Measurements from ENCODE around the gene TMEM179.

TMEM179 gene

DNA sequence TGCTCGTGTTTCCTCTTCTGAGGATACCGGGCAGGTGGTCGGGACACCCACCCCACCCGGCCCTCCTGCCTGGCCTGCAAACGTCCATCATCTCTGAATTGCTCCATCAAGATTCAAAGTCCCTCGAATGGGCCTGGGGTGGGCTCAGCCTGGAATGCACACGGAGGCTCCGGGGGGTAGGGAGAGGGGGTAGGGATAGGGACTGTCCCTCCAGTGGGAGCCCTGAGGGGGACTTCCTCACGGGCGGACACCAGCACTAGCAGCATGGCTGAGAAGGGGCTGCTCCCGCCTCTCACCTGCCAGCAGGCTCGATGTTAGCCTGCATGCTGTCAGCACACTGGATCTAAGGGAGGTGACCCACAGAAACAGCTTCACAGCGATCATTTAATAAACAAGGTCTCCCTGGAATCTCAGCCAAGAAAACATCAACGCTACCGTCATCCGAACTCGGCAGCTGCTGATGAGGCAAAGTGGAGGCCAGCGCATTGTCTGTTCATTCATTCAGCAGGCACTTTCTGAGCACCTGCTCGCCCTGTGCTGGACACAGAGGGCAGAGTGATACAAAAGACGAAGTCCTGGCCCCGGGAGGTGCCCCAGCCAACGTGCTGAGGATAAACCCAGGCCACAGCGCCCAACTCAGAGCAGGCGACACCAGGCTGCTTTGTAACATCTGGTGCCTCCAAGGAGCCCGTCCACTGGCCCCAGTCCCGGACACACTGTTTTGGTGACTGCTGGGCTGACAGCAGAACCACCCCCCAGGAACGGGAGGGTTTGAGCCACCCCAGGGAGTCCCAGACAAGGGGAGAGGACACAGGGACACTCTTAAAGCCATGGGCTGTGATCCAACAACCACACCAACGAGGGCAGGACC is 6.3 kb downstream of the TMEM179 start:
- Histone ChIP-seq H2AFZ (ENCODE audit: low read length, unreplicated experiment) (no peak overlapping the region), H3K79me2 (ENCODE audit: control insufficient read depth, insufficient read depth, low read length, unreplicated experiment) (no peaks in the 10 kb centered on the region), H3K36me3 (ENCODE audit: insufficient read depth, low read length) (no peaks in the 10 kb centered on the region), H3K27ac (ENCODE audit: low read depth, low read length) (no peak overlapping the region), H3K4me3 (ENCODE audit: low read depth, low read length) (no peak overlapping the region), H3K27me3 (ENCODE audit: insufficient read depth, low read length) (peaks cover 7% of the 10 kb centered on the region), H3K4me1 (ENCODE audit: control insufficient read depth, insufficient read depth, low read length, unreplicated experiment) (no peaks in the 10 kb centered on the region)

DNA sequence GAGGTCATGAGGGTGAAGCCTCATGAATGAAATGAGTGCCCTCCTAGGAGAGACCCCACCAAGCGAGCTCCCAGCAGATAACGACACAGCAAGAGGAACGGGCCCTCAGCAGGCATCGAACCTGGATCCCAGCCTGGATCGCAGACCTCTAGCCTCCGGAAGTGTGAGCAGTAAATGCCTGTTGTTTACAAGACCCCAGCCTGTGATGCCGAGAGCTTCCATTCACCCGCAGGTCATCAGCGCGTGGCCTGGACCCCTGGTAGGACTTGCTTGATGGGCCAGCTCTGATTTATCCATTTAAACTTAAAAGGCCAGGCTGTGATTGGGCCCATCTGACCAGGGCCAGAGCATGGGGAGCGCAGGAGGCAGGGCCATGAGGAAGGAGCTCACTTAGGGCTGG is 7.0 kb downstream of the TMEM179 start:
- H3K4me1 ChIP-seq (ENCODE audit: control insufficient read depth, insufficient read depth, low read length, unreplicated experiment) = no peaks in the 10 kb centered on the region
- H3K27me3 ChIP-seq (ENCODE audit: insufficient read depth, low read length) = peaks cover 7% of the 10 kb centered on the region
- H3K36me3 ChIP-seq (ENCODE audit: insufficient read depth, low read length) = no peaks in the 10 kb centered on the region
- no peak overlapping the region for H2AFZ ChIP-seq (ENCODE audit: low read length, unreplicated experiment)
- H3K79me2 ChIP-seq (ENCODE audit: control insufficient read depth, insufficient read depth, low read length, unreplicated experiment) = no peaks in the 10 kb centered on the region
- H3K4me3 ChIP-seq (ENCODE audit: low read depth, low read length) = no peak overlapping the region
- H3K27ac ChIP-seq (ENCODE audit: low read depth, low read length) = no peak overlapping the region

DNA sequence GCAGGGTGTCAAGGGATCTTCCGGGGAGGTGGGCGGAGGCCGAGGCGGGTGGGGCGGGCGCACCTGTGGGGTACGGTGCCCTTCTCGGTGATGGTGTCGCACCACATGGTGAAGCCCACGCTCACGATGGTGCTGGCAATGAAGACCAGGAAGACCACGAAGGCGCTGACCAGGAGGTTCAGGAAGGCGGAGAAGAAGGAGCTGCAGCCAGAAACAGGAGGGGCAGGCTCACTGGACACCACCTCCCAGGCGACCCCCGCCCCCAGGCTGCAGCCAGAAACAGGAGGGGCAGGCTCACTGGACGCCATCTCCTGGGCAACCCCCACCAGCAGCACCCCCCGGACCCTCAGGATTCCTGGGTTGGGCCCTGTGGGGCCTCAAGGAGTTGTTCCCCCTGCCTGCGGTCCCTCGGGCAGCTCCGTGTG is 7.6 kb downstream of the TMEM179 start:
- no peak overlapping the region for H2AFZ ChIP-seq (ENCODE audit: low read length, unreplicated experiment)
- H3K36me3 ChIP-seq (ENCODE audit: insufficient read depth, low read length) = no peaks in the 10 kb centered on the region
- H3K4me1 ChIP-seq (ENCODE audit: control insufficient read depth, insufficient read depth, low read length, unreplicated experiment) = no peaks in the 10 kb centered on the region
- peaks cover 7% of the 10 kb centered on the region for H3K27me3 ChIP-seq (ENCODE audit: insufficient read depth, low read length)
- H3K27ac ChIP-seq (ENCODE audit: low read depth, low read length) = no peak overlapping the region
- no peaks in the 10 kb centered on the region for H3K79me2 ChIP-seq (ENCODE audit: control insufficient read depth, insufficient read depth, low read length, unreplicated experiment)
- H3K4me3 ChIP-seq (ENCODE audit: low read depth, low read length) = no peak overlapping the region

DNA sequence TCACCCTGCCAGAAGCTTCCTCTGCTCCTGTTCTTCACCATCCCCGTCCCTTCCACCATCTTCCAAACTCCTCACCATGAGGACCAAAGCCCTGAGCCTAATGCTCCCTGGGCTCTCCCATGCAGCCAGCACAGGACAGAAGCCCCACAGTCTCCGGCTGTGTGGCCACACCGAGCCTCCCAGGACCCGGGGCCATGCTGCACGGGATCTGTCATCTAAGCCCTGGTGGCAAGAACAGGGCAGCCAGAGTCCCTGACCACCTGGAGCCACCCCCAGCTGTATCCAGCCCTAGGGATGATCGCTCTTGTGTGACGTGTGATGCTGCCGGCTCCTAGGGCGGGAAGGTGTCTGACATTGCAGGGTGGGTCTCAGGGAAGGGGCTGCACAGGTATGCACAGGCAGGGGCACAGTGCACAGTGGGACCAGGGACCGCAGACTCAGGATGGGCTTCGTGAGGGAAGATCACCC is 8.1 kb downstream of the TMEM179 start:
- Histone ChIP-seq H3K79me2 (ENCODE audit: control insufficient read depth, insufficient read depth, low read length, unreplicated experiment) (no peaks in the 10 kb centered on the region), H2AFZ (ENCODE audit: low read length, unreplicated experiment) (no peak overlapping the region), H3K27me3 (ENCODE audit: insufficient read depth, low read length) (peaks cover 7% of the 10 kb centered on the region), H3K4me3 (ENCODE audit: low read depth, low read length) (no peak overlapping the region), H3K27ac (ENCODE audit: low read depth, low read length) (no peak overlapping the region), H3K36me3 (ENCODE audit: insufficient read depth, low read length) (no peaks in the 10 kb centered on the region), H3K4me1 (ENCODE audit: control insufficient read depth, insufficient read depth, low read length, unreplicated experiment) (no peaks in the 10 kb centered on the region)

DNA sequence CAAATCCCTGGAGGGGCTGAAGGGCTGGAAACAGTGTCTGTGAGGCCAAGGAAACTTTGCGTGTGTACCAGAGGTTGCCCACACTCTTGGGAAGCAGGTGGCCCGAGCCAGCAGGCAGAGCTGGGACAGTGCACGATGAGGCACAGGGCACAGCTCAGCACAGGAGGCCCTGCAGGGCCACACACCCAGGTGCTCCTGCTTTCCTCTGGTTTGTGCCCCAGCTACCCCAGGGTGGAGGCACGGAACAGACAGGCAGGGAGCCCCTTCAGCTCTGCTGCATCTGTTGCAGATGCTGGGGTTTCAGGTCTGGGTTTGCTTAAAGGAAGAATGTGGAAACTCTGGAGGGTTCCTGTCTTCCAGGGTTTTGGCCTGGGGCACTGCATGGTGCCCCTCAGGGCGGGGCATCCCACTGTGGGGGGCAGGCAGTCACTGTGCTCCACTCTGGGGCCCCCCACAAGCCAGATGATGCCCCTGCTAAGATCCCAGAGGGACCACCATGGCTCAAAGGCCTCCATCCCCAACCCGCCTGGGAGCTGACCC is 8.6 kb downstream of the TMEM179 start:
- no peak overlapping the region for H3K27ac ChIP-seq (ENCODE audit: low read depth, low read length)
- no peaks in the 10 kb centered on the region for H3K36me3 ChIP-seq (ENCODE audit: insufficient read depth, low read length)
- H3K4me3 ChIP-seq (ENCODE audit: low read depth, low read length) = no peak overlapping the region
- H2AFZ ChIP-seq (ENCODE audit: low read length, unreplicated experiment) = no peak overlapping the region
- no peaks in the 10 kb centered on the region for H3K4me1 ChIP-seq (ENCODE audit: control insufficient read depth, insufficient read depth, low read length, unreplicated experiment)
- peaks cover 7% of the 10 kb centered on the region for H3K27me3 ChIP-seq (ENCODE audit: insufficient read depth, low read length)
- no peaks in the 10 kb centered on the region for H3K79me2 ChIP-seq (ENCODE audit: control insufficient read depth, insufficient read depth, low read length, unreplicated experiment)

DNA sequence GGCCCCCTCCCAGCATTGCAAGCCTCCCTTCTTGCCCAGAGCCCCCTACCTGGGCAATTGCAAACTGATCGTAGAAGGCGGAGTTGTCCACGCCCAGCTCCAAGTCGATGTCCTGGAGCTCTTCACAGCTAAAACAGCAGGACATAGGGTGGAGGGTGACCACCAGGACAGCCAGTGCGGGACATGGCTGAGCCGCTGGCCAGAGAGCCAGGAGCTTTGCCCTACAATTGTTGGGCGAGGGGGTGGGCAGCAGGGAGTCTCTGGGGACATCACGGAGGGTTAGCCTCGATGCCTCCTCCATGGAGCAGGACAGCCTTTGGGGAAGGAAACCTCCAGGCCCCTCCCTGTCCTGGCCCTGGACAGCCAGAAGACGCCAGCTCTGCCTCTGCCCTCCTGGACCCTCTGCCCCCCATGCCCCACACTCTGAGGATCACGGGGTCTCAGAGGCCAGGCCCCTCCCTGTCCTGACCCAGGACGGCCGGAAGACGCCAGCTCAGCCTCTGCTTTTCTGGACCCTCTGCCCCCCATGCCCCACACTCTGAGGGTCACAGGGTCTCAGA is 9.4 kb downstream of the TMEM179 start:
- Histone ChIP-seq H3K4me1 (ENCODE audit: control insufficient read depth, insufficient read depth, low read length, unreplicated experiment) (peaks cover 4% of the 10 kb centered on the region), H3K27ac (ENCODE audit: low read depth, low read length) (no peak overlapping the region), H3K36me3 (ENCODE audit: insufficient read depth, low read length) (no peaks in the 10 kb centered on the region), H3K27me3 (ENCODE audit: insufficient read depth, low read length) (peaks cover 7% of the 10 kb centered on the region), H3K4me3 (ENCODE audit: low read depth, low read length) (no peak overlapping the region), H3K79me2 (ENCODE audit: control insufficient read depth, insufficient read depth, low read length, unreplicated experiment) (no peaks in the 10 kb centered on the region), H2AFZ (ENCODE audit: low read length, unreplicated experiment) (no peak overlapping the region)

DNA sequence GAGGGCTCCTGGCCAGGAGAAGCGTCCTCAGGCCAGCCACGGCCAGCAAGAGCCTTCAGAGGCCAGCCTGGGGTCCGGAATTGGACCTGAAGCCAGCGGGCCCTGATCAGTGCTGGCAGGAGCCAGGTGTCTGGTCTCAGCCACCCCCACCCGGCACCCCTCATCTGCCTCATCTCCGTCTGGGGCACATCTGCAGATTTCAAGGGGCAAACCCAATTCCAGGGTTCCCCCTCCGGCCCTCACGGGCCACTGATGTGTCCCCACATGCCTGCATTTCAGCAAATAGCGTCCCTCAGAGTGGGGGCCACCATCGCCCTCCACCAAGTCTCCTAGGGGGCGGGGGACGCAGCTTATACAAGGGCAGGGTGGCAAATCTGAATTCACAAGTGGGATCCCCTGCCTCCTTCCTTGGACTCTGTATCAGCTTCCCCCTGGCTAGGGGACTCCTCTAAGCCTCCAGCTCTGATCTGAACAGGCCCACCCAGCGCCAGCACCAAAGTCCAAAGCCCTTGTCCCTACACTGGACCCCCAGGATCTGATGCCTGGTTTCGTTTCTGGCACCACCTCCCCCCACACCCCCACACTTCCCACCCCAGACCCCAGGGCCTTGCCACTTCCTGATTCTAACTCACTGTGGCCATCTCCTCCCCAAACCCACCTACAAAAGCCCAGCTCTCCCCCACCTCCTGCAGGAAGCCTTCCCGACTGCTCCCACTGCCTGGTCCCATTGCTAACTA is 10.1 kb downstream of the TMEM179 start:
- H3K4me1 ChIP-seq (ENCODE audit: control insufficient read depth, insufficient read depth, low read length, unreplicated experiment) = peaks cover 5% of the 10 kb centered on the region
- no peak overlapping the region for H2AFZ ChIP-seq (ENCODE audit: low read length, unreplicated experiment)
- no peaks in the 10 kb centered on the region for H3K36me3 ChIP-seq (ENCODE audit: insufficient read depth, low read length)
- peaks cover 2% of the 10 kb centered on the region for H3K27me3 ChIP-seq (ENCODE audit: insufficient read depth, low read length)
- no peak overlapping the region for H3K27ac ChIP-seq (ENCODE audit: low read depth, low read length)
- no peak overlapping the region for H3K4me3 ChIP-seq (ENCODE audit: low read depth, low read length)
- H3K79me2 ChIP-seq (ENCODE audit: control insufficient read depth, insufficient read depth, low read length, unreplicated experiment) = no peaks in the 10 kb centered on the region

DNA sequence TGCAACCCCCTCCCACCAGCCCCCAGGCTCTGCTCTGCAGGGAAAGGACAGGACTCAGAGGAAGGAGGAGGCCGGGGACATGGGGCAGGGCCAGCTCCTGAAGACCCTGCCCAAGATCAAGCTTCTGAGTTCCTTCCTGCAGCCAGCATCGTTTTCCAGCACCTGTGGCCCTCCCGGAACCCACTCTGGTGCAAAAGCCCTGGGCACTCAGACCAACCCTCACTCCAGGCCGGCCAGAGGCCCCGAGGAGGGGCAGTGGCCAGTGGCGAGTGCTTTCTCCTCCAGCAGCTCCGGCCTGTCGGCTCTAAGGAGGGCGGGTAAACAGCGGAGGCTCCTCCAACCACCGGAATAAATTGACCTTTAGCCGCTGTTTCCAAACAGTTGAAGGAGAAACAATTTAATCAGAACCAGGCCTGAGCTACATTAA is 10.8 kb downstream of the TMEM179 start:
- H3K4me3 ChIP-seq (ENCODE audit: low read depth, low read length) = no peak overlapping the region
- no peaks in the 10 kb centered on the region for H3K79me2 ChIP-seq (ENCODE audit: control insufficient read depth, insufficient read depth, low read length, unreplicated experiment)
- no peaks in the 10 kb centered on the region for H3K36me3 ChIP-seq (ENCODE audit: insufficient read depth, low read length)
- H3K4me1 ChIP-seq (ENCODE audit: control insufficient read depth, insufficient read depth, low read length, unreplicated experiment) = peaks cover 5% of the 10 kb centered on the region
- H3K27ac ChIP-seq (ENCODE audit: low read depth, low read length) = no peak overlapping the region
- H2AFZ ChIP-seq (ENCODE audit: low read length, unreplicated experiment) = no peak overlapping the region
- no peaks in the 10 kb centered on the region; the same call in 1 of the 2 replicates for H3K27me3 ChIP-seq (ENCODE audit: insufficient read depth, low read length)

DNA sequence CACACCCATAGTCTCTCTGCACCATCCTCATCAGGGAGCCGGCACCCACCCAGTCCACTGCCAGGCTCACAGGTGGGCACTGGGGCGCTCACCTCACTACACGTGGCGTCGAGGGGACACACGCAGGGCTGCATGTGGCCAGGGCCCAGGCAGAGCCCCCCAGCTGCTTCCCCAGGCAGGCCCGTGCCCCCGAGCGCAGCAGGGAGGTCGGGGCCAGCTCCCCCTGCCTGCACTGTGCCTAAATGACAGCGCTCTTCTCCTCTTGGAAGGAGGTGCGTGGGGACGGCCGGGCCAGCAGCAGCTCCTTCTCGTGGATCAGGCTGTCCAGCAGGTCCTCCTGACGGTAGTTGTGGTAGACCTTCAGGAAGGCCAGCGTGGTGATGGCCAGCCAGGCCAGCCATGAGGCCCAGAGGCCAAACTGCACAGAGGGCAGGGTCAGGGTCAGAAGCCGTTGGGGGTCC is 11.3 kb downstream of the TMEM179 start:
- Histone ChIP-seq H3K27ac (ENCODE audit: low read depth, low read length) (no peak overlapping the region), H3K27me3 (ENCODE audit: insufficient read depth, low read length) (no peaks in the 10 kb centered on the region; the same call in 1 of the 2 replicates), H3K4me3 (ENCODE audit: low read depth, low read length) (no peak overlapping the region), H2AFZ (ENCODE audit: low read length, unreplicated experiment) (no peak overlapping the region), H3K79me2 (ENCODE audit: control insufficient read depth, insufficient read depth, low read length, unreplicated experiment) (no peaks in the 10 kb centered on the region), H3K36me3 (ENCODE audit: insufficient read depth, low read length) (no peaks in the 10 kb centered on the region), H3K4me1 (ENCODE audit: control insufficient read depth, insufficient read depth, low read length, unreplicated experiment) (peaks cover 5% of the 10 kb centered on the region)

DNA sequence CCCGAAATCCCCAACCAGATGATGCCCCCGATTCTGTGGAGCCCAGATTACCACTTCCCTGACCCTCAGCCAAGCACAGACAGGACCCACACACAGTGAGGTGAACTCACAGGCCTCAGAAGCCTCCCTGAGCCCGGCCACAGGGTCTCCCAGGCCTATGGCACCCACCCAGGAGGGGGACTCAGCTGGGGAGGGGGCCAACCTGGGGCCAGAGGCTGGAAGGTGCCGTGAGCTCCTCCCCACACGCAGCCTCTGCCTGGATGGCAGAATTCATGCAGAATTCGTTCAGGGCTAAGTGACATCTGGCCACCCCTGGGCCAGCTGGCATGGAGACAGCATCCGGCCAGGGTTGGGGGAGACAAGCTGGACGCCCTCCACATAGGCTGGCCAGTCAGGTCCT is 11.8 kb downstream of the TMEM179 start:
- H3K27me3 ChIP-seq (ENCODE audit: insufficient read depth, low read length) = no peaks in the 10 kb centered on the region; the same call in 1 of the 2 replicates
- no peak overlapping the region for H2AFZ ChIP-seq (ENCODE audit: low read length, unreplicated experiment)
- no peak overlapping the region for H3K27ac ChIP-seq (ENCODE audit: low read depth, low read length)
- H3K36me3 ChIP-seq (ENCODE audit: insufficient read depth, low read length) = no peaks in the 10 kb centered on the region
- H3K79me2 ChIP-seq (ENCODE audit: control insufficient read depth, insufficient read depth, low read length, unreplicated experiment) = no peaks in the 10 kb centered on the region
- peaks cover 5% of the 10 kb centered on the region for H3K4me1 ChIP-seq (ENCODE audit: control insufficient read depth, insufficient read depth, low read length, unreplicated experiment)
- no peak overlapping the region for H3K4me3 ChIP-seq (ENCODE audit: low read depth, low read length)
